HEK293 (cell line): ENCODE data around the gene TKTL2.

ENCODE experiments used
- CTCF ChIA-PET: fragments of 350-600 bp; formaldehyde crosslinking; extraction: SDS; loops from one replicate; lab custom pipeline; 2021; ENCODE audit warnings: antibody characterized with exemption; lab: Yijun Ruan, JAX
- POLR2A ChIA-PET: fragments of 300-600 bp; formaldehyde crosslinking; extraction: SDS; loops from one replicate; lab custom pipeline; 2020; ENCODE audit warnings: antibody characterized with exemption, inconsistent platforms; lab: Yijun Ruan, JAX
- H3K27ac ChIP-seq: fragments of 200-500 bp; sonication (Bioruptor generic); 2 replicates; pipeline ENCODE4 v1.5.1; 2014; ENCODE audit warnings: low read depth, low read length, control low read depth, inconsistent platforms; ENCODE audit errors: extremely low read depth
- H3K36me3 ChIP-seq, 2 experiments: fragments of 200-500 bp in 1 of 2; sonication (Bioruptor generic) in 1 of 2; 1 replicate in 1 of 2; 2 replicates in 1 of 2; pipeline ENCODE4 v1.5.1; 2014 to 2017; ENCODE audit warnings: inconsistent platforms in 2 of 2, low read length in 2 of 2; ENCODE audit not compliant: control insufficient read depth in 2 of 2, insufficient read depth in 1 of 2
- H3K4me1 ChIP-seq: fragments of 200-500 bp; sonication (Bioruptor generic); 2 replicates; pipeline ENCODE4 v1.5.1; 2014; ENCODE audit warnings: mild to moderate bottlenecking, low read length, inconsistent platforms; ENCODE audit not compliant: control insufficient read depth, insufficient read depth
- H3K4me3 ChIP-seq: 2 replicates; pipeline ENCODE4 v1.5.1; 2011; ENCODE audit warnings: low read depth, mild to moderate bottlenecking, control low read depth, low read length, moderate library complexity
- H3K9me3 ChIP-seq: fragments of 200-500 bp; sonication (Bioruptor generic); 2 replicates; pipeline ENCODE4 v1.5.1; 2014; ENCODE audit warnings: low read depth, low read length, inconsistent platforms; ENCODE audit not compliant: control insufficient read depth, insufficient read depth
- FEZF1 ChIP-seq: fragments of 450-650 bp; formaldehyde crosslinking; IDR thresholded peaks from 2 replicates; pipeline ENCODE4 v1.5.1; 2016; ENCODE audit warnings: missing biosample characterization, missing genetic modification characterization
- KLF7 ChIP-seq: fragments of 450-650 bp; formaldehyde crosslinking; IDR thresholded peaks from 2 replicates; pipeline ENCODE4 v1.5.1; 2016; ENCODE audit warnings: missing biosample characterization, missing genetic modification characterization, borderline replicate concordance
- OSR2 ChIP-seq: fragments of 450-650 bp; formaldehyde crosslinking; IDR thresholded peaks from 2 replicates; pipeline ENCODE4 v1.5.1; 2016; ENCODE audit warnings: missing biosample characterization, missing genetic modification characterization
- ZBTB20 ChIP-seq: fragments of 450-650 bp; formaldehyde crosslinking; IDR thresholded peaks from 2 replicates; pipeline ENCODE4 v1.5.1; 2016; ENCODE audit warnings: missing biosample characterization, missing genetic modification characterization
- ZNF10 ChIP-seq: fragments of 450-650 bp; formaldehyde crosslinking; IDR thresholded peaks from 2 replicates; pipeline ENCODE4 v1.5.1; 2017; ENCODE audit warnings: missing biosample characterization, missing genetic modification characterization
- ZNF132 ChIP-seq: fragments of 450-650 bp; formaldehyde crosslinking; IDR thresholded peaks from 2 replicates; pipeline ENCODE4 v1.5.1; 2017; ENCODE audit warnings: missing biosample characterization, missing genetic modification characterization, borderline replicate concordance
- ZNF239 ChIP-seq: fragments of 450-650 bp; formaldehyde crosslinking; IDR thresholded peaks from 2 replicates; pipeline ENCODE4 v1.5.1; 2016; ENCODE audit warnings: missing biosample characterization, missing genetic modification characterization
- ZNF324 ChIP-seq: fragments of 450-650 bp; formaldehyde crosslinking; IDR thresholded peaks from 2 replicates; pipeline ENCODE4 v1.5.1; 2016; ENCODE audit warnings: missing biosample characterization, missing genetic modification characterization
- ZNF423 ChIP-seq: fragments of 450-650 bp; formaldehyde crosslinking; IDR thresholded peaks from 2 replicates; pipeline ENCODE4 v1.5.1; 2016; ENCODE audit warnings: missing biosample characterization, missing genetic modification characterization
- ZNF473 ChIP-seq: fragments of 450-650 bp; formaldehyde crosslinking; IDR thresholded peaks from 2 replicates; pipeline ENCODE4 v1.5.1; 2017; ENCODE audit warnings: missing biosample characterization, missing genetic modification characterization
- ZNF48 ChIP-seq: fragments of 450-650 bp; formaldehyde crosslinking; IDR thresholded peaks from 2 replicates; pipeline ENCODE4 v1.5.1; 2016; ENCODE audit warnings: missing biosample characterization, missing genetic modification characterization
- ZNF560 ChIP-seq: fragments of 450-650 bp; formaldehyde crosslinking; IDR thresholded peaks from 2 replicates; pipeline ENCODE4 v1.5.1; 2017; ENCODE audit warnings: missing biosample characterization, missing genetic modification characterization, borderline replicate concordance
- ZNF624 ChIP-seq: fragments of 450-650 bp; formaldehyde crosslinking; IDR thresholded peaks from 2 replicates; pipeline ENCODE4 v1.5.1; 2017; ENCODE audit warnings: missing biosample characterization, missing genetic modification characterization
- ZNF837 ChIP-seq: fragments of 450-650 bp; formaldehyde crosslinking; IDR thresholded peaks from 2 replicates; pipeline ENCODE4 v1.5.1; 2016; ENCODE audit warnings: missing biosample characterization, missing genetic modification characterization
- ZSCAN23 ChIP-seq: fragments of 450-650 bp; formaldehyde crosslinking; IDR thresholded peaks from 2 replicates; pipeline ENCODE4 v1.5.1; 2016; ENCODE audit warnings: missing biosample characterization, missing genetic modification characterization
- TF ChIP-seq, protein P1 (sequence below): fragments of 450-650 bp; formaldehyde crosslinking; IDR thresholded peaks from 2 replicates; pipeline ENCODE4 v1.5.1; 2016; ENCODE audit warnings: missing biosample characterization, missing genetic modification characterization, low read depth
- TF ChIP-seq, protein P2 (sequence below): fragments of 450-650 bp; formaldehyde crosslinking; IDR thresholded peaks from 2 replicates; pipeline ENCODE4 v1.5.1; 2016; ENCODE audit warnings: missing biosample characterization, missing genetic modification characterization
- TF ChIP-seq, protein P3 (sequence below): fragments of 450-650 bp; formaldehyde crosslinking; IDR thresholded peaks from 2 replicates; pipeline ENCODE4 v1.5.1; 2016; ENCODE audit warnings: missing biosample characterization, missing genetic modification characterization
- TF ChIP-seq, protein P4 (sequence below): fragments of 450-650 bp; formaldehyde crosslinking; IDR thresholded peaks from 2 replicates; pipeline ENCODE4 v1.5.1; 2016; ENCODE audit warnings: missing biosample characterization, missing genetic modification characterization
- TF ChIP-seq, protein P5 (sequence below): fragments of 450-650 bp; formaldehyde crosslinking; IDR thresholded peaks from 2 replicates; pipeline ENCODE4 v1.5.1; 2016; ENCODE audit warnings: missing biosample characterization, missing genetic modification characterization

Gene TKTL2

DNA sequence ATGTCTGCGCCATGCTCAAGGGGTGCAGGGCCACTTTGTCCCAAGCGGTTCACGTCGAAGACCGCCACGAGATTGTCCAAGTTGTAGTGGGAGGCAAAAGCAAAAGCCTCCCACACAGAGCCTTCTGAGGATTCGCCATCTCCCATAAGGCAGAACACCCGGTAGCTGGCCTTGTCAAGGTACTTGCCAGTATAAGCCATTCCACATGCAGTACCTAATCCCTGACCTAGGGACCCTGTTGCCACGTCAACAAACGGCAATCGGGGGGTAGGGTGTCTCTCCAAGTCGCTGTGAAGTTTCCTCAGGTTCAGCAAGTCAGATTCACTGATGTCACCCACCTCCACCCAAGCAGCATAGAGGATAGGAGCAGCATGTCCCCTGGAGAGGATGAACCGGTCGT is 424 bp downstream of the TKTL2 start:
- Histone ChIP-seq H3K9me3 (no peaks in the 10 kb centered on the region), H3K4me1 (no peaks in the 10 kb centered on the region), H3K4me3 (no peak overlapping the region), H3K27ac (no peak overlapping the region), H3K36me3 (no peaks in the 10 kb centered on the region)
- TF ChIP-seq KLF7 (tag by site-specific recombination) (no peak), ZNF473 (tag by site-specific recombination) (no peak), ZNF423 (tag by site-specific recombination) (no peak)
- CTCF ChIA-PET: no interaction called here
- POLR2A ChIA-PET: no interaction called here

DNA sequence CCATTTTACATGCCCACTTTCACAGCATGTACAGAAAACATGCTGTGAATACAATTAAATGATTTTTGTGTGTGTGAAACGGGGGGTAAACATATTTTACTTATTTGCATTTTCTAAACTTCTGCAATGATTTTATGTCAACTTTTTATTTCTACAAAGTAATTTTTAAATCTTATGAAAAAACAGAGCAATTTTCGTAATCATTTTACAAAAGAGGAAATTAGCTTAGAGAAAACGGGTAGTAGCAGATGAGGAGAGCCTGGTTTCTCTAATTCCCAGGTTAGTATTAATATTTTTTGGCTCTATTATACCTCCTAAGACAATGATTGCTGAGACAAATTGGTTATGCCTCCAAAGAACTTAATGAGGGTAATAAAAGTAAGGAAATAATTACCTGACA is 3.2 kb downstream of the TKTL2 start:
- Histone ChIP-seq H3K4me1 (no peaks in the 10 kb centered on the region), H3K4me3 (no peak overlapping the region), H3K27ac (no peak overlapping the region), H3K9me3 (no peaks in the 10 kb centered on the region), H3K36me3 (no peaks in the 10 kb centered on the region)
- CTCF ChIA-PET: interaction anchor here (2.1 kb wide), 1 partner anchor 14 kb away, joined by 6 read pairs; no protein-coding TSS in a partner anchor
- POLR2A ChIA-PET: no interaction called here
- TF ChIP-seq, protein P1, sequence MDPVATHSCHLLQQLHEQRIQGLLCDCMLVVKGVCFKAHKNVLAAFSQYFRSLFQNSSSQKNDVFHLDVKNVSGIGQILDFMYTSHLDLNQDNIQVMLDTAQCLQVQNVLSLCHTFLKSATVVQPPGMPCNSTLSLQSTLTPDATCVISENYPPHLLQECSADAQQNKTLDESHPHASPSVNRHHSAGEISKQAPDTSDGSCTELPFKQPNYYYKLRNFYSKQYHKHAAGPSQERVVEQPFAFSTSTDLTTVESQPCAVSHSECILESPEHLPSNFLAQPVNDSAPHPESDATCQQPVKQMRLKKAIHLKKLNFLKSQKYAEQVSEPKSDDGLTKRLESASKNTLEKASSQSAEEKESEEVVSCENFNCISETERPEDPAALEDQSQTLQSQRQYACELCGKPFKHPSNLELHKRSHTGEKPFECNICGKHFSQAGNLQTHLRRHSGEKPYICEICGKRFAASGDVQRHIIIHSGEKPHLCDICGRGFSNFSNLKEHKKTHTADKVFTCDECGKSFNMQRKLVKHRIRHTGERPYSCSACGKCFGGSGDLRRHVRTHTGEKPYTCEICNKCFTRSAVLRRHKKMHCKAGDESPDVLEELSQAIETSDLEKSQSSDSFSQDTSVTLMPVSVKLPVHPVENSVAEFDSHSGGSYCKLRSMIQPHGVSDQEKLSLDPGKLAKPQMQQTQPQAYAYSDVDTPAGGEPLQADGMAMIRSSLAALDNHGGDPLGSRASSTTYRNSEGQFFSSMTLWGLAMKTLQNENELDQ (tag by site-specific recombination): no peak
- TF ChIP-seq FEZF1 (tag by site-specific recombination) (no peak), ZSCAN23 (tag by site-specific recombination) (no peak), OSR2 (no peak), ZNF324 (tag by site-specific recombination) (no peak), ZNF10 (no peak), ZNF560 (tag by site-specific recombination) (no peak), ZNF48 (tag by site-specific recombination) (no peak), ZNF423 (tag by site-specific recombination) (no peak), ZBTB20 (tag by site-specific recombination) (no peak), ZNF837 (tag by site-specific recombination) (no peak), ZNF132 (tag by site-specific recombination) (no peak), ZNF624 (tag by site-specific recombination) (no peak), ZNF239 (no peak)
- TF ChIP-seq, protein P2, sequence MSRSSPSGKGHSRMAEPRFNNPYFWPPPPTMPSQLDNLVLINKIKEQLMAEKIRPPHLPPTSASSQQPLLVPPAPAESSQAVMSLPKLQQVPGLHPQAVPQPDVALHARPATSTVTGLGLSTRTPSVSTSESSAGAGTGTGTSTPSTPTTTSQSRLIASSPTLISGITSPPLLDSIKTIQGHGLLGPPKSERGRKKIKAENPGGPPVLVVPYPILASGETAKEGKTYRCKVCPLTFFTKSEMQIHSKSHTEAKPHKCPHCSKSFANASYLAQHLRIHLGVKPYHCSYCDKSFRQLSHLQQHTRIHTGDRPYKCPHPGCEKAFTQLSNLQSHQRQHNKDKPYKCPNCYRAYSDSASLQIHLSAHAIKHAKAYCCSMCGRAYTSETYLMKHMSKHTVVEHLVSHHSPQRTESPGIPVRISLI (tag by site-specific recombination): no peak
- TF ChIP-seq, protein P3, sequence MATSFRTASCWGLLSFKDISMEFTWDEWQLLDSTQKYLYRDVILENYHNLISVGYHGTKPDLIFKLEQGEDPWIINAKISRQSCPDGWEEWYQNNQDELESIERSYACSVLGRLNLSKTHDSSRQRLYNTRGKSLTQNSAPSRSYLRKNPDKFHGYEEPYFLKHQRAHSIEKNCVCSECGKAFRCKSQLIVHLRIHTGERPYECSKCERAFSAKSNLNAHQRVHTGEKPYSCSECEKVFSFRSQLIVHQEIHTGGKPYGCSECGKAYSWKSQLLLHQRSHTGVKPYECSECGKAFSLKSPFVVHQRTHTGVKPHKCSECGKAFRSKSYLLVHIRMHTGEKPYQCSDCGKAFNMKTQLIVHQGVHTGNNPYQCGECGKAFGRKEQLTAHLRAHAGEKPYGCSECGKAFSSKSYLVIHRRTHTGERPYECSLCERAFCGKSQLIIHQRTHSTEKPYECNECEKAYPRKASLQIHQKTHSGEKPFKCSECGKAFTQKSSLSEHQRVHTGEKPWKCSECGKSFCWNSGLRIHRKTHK (tag by site-specific recombination): no peak
- TF ChIP-seq, protein P4, sequence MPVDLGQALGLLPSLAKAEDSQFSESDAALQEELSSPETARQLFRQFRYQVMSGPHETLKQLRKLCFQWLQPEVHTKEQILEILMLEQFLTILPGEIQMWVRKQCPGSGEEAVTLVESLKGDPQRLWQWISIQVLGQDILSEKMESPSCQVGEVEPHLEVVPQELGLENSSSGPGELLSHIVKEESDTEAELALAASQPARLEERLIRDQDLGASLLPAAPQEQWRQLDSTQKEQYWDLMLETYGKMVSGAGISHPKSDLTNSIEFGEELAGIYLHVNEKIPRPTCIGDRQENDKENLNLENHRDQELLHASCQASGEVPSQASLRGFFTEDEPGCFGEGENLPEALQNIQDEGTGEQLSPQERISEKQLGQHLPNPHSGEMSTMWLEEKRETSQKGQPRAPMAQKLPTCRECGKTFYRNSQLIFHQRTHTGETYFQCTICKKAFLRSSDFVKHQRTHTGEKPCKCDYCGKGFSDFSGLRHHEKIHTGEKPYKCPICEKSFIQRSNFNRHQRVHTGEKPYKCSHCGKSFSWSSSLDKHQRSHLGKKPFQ (tag by site-specific recombination): no peak
- TF ChIP-seq, protein P5, sequence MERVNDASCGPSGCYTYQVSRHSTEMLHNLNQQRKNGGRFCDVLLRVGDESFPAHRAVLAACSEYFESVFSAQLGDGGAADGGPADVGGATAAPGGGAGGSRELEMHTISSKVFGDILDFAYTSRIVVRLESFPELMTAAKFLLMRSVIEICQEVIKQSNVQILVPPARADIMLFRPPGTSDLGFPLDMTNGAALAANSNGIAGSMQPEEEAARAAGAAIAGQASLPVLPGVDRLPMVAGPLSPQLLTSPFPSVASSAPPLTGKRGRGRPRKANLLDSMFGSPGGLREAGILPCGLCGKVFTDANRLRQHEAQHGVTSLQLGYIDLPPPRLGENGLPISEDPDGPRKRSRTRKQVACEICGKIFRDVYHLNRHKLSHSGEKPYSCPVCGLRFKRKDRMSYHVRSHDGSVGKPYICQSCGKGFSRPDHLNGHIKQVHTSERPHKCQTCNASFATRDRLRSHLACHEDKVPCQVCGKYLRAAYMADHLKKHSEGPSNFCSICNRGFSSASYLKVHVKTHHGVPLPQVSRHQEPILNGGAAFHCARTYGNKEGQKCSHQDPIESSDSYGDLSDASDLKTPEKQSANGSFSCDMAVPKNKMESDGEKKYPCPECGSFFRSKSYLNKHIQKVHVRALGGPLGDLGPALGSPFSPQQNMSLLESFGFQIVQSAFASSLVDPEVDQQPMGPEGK (tag by site-specific recombination): no peak
